CD4-positive, alpha-beta T cell treated with Interleukin-6 for 4 hours (primary cell): ENCODE measurements around the gene QRFP.

Source experiments
- DNase-seq: peaks from one replicate; pipeline ENCODE4 v3.0.0-alpha.2; 2020; ENCODE audit warnings: mixed read lengths

QRFP gene

DNA sequence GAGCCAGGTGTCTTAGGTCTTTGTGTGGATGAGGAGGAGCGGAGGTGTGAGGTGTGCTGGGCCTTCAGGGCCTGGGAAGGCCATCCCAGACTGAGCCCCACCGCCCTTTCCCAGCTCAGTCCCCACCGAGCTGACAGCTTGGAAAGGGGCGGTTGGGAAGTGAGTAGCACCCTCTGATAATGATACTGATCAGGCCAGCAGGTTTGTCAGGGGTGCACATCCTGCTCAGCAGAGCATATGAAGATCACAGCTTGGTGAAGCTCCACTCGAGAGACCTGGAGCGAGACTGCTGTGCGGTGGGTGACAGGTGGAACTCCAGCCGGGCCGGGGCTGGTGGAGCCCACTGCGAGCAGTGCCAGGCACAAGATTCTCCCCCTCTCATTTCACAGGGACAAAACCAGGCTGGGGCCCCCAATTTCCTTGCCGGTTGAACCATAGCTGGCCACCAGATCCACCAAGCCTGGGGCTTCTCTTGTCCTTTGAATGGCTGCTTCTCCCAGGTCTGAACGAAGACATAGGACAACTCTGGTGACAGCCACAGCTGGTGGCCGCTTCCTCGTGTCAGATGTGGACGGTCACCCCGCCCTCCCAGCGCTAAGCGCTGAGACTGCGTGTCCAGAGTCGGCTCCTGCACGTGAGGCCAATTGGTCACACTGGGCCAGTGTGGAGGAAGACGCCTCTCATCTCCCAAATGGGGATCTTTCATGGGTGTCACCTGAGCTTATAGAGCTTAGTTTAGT is 8.3 kb downstream of the QRFP start:
- DNase-seq, result no peak

DNA sequence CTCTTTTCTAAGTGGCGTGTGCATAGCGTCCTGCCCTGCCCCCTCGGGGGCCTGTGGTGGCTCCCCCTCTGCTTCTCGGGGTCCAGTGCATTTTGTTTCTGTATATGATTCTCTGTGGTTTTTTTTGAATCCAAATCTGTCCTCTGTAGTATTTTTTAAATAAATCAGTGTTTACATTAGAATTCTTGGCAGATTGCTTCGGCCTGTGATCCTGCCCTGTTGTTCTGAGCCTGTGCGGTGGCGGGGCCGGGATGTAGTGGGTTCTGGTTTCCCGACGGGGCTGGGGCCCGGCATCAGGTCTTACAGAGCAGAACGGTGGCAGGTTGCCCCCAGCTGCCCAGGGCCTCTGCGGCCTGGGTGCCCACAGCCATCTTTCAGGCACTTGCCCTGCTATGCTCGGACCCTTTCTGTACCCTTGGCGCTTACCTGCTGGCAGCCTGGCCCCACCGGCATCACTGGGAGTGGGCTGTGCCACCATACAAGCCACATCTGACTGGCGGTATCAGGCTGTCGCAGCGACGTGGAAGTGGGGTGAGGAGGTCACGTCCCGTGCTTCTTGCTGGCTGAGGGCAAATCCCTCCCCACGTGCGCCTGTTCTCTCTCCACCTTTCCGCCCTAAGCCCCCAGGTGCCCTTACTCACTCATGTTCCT is 9.0 kb downstream of the QRFP start:
- DNase-seq, result no peak

DNA sequence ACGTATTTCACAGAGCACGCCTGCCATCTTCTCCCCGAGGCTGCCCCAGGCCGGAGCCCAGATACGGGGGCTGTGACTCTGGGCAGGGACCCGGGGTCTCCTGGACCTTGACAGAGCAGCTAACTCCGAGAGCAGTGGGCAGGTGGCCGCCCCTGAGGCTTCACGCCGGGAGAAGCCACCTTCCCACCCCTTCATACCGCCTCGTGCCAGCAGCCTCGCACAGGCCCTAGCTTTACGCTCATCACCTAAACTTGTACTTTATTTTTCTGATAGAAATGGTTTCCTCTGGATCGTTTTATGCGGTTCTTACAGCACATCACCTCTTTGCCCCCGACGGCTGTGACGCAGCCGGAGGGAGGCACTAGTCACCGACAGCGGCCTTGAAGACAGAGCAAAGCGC is 9.6 kb downstream of the QRFP start:
- DNase-seq, result no peak

DNA sequence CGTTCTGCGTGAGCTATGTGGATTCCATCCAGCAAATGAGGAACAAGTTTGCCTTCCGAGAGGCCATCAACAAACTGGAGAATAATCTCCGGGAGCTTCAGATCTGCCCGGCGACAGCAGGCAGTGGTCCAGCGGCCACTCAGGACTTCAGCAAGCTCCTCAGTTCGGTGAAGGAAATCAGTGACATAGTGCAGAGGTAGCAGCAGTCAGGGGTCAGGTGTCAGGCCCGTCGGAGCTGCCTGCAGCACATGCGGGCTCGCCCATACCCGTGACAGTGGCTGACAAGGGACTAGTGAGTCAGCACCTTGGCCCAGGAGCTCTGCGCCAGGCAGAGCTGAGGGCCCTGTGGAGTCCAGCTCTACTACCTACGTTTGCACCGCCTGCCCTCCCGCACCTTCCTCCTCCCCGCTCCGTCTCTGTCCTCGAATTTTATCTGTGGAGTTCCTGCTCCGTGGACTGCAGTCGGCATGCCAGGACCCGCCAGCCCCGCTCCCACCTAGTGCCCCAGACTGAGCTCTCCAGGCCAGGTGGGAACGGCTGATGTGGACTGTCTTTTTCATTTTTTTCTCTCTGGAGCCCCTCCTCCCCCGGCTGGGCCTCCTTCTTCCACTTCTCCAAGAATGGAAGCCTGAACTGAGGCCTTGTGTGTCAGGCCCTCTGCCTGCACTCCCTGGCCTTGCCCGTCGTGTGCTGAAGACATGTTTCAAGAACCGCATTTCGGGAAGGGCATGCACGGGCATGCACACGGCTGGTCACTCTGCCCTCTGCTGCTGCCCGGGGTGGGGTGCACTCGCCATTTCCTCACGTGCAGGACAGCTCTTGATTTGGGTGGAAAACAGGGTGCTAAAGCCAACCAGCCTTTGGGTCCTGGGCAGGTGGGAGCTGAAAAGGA is 10.9 kb downstream of the QRFP start:
- DNase-seq, result no peak

DNA sequence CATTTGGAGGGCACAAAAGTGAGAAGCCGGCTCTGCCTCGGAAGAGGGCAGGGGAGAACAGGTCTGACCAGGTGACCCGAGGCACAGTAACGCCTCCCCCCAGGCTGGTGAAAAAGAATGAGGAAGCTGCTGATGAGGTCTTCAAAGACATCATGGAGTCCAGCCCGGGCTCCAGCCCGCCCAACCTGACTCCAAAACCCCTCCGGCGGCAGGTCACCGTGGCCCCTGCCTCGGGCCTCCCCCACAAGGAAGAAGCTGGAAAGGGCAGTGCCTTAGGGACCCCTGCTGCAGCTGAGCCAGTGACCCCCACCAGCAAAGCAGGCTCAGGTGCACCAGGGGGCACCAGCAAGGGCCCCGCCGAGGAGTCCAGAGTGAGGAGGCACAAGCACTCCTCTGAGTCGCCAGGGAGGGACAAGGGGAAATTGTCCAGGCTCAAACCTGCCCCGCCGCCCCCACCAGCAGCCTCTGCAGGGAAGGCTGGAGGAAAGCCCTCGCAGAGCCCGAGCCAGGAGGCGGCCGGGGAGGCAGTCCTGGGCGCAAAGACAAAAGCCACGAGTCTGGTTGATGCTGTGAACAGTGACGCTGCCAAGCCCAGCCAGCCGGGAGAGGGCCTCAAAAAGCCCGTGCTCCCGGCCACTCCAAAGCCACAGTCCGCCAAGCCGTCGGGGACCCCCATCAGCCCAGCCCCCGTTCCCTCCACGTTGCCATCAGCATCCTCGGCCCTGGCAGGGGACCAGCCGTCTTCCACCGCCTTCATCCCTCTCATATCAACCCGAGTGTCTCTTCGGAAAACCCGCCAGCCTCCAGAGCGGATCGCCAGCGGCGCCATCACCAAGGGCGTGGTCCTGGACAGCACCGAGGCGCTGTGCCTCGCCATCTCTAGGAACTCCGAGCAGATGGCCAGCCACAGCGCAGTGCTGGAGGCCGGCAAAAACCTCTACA is 11.8 kb downstream of the QRFP start:
- DNase-seq, result no peak

DNA sequence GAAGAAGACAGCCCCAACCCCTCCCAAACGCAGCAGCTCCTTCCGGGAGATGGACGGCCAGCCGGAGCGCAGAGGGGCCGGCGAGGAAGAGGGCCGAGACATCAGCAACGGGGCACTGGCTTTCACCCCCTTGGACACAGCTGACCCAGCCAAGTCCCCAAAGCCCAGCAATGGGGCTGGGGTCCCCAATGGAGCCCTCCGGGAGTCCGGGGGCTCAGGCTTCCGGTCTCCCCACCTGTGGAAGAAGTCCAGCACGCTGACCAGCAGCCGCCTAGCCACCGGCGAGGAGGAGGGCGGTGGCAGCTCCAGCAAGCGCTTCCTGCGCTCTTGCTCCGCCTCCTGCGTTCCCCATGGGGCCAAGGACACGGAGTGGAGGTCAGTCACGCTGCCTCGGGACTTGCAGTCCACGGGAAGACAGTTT is 12.5 kb downstream of the QRFP start:
- no peak for DNase-seq

DNA sequence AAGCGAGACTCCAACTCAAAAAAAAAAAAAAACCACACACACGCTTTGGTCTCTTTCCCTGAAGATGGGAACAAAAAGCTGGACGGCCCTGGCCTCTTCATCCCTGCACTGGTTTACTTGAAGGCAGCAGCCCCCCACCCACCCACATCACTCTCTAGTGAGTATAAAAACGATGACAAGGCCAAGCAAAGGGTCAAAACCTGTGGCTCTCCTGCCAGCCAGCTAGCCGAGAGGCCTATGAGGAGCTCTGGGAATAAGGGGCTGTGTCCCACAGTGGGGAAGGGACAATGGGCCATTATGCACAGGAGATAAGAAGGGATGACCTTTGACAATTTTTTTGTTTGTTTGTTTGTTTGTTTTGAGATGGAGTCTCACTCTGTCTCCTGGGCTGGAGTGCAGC is 13.1 kb downstream of the QRFP start:
- no peak for DNase-seq

DNA sequence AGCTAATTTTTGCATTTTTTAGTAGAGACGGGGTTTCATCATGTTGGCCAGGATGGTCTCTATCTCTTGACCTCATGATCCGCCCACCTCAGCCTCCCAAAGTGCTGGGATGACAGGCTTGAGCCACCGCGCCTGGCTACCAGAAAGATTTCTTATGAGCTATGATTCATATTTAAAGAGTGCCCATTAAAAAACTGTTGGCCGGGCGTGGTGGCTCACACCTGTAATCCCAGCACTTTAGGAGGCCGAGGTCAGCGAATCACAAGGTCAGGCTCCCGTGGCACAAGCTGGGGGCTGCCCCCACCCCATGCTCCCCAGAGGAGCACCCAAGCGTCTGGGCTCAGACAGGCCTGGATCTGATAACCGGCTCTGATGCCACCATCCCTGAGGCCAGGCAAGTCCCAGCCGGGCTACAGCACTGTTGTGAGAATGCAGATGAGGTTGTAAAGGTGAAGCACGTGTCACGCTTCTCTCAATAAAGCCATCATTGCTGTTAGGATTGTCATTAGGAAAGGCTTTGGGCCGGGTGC is 13.9 kb downstream of the QRFP start:
- DNase-seq, result no peak

DNA sequence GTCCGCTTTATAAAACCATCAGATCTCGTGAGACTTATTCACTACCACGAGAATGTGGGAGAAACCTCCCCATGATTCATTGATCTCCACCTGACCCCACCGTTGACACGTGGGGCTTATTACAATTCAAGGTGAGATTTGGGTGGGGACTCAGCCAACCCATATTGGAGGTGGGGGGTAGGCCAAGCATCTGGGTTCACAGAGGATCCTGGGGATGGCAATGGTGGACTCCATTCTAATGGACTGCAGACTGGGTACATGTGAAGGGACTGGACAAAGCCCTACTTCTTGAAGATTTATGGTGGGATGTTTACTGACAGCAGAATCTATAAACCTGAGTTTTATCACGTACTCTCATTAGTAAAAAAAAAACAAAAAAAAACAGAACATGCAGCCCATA is 15.1 kb downstream of the QRFP start:
- DNase-seq, result no peak

DNA sequence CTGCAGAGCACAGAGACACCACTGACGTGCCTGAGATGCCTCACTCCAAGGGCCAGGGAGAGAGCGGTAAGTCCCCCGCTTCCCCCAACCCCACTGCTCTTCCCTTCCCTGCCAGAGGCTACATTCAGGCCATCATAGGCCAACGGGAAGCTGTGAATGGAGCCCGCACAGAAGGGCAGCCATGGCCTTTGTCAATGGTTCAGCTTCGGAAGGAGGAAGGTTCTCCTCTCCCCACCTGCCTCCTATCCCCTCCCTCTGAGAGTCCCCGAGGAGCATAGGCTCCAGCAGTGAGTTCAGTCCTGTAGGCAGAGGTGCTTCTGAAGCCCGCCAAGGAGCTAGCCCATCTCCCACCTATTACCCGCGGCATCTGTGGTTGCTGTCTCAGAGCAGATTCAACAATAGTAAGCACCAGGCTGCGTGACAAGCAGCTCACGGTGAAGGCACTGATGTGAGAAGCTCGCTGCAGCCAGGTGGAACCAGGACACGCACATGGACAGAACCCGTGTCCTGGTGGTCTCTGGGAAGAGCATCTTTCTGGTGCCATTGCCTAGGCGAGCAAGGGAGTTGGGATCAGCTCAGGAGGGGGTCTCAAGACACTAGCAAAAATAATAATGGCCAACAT is 15.9 kb downstream of the QRFP start:
- no peak for DNase-seq

DNA sequence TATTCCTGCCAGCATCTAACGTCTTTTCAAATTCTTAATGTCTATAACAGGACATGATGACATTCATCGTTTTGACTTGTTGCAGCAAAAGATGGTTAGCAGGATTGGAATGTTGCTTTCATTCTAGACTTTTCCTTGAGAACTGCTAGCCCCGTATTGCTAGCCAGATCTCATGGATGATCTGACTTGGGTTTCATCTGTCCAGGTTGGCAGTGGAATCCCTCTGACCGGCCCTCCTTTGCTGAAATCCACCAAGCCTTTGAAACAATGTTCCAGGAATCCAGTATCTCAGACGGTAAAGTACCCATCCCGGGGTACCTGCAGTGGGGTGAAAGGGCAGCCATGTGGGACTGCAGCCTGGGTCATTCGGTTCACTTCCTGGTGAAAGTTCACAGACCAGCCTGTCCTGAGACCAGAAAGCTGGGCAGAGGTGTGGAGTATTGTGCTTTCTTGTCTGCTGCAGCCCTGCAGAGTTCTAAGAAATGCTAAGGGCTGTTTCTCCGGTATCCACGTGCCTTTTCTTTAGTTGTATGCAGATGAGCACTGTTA is 16.7 kb downstream of the QRFP start:
- no peak for DNase-seq

DNA sequence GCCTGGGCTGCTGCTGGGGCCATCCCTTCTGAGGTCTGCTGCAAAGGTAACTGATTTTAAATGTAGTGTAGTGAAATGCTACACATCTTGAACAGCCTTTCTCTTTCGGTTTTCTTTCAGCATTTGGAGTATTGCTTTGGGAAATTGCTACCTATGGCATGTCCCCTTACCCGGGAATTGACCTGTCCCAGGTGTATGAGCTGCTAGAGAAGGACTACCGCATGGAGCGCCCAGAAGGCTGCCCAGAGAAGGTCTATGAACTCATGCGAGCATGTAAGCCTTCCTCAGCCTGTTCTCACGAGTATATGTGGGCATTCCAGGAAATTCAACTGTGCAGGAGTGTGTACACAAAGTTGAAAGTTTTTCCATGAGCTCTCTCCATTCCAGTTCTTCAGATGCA is 18.3 kb downstream of the QRFP start:
- no peak for DNase-seq

DNA sequence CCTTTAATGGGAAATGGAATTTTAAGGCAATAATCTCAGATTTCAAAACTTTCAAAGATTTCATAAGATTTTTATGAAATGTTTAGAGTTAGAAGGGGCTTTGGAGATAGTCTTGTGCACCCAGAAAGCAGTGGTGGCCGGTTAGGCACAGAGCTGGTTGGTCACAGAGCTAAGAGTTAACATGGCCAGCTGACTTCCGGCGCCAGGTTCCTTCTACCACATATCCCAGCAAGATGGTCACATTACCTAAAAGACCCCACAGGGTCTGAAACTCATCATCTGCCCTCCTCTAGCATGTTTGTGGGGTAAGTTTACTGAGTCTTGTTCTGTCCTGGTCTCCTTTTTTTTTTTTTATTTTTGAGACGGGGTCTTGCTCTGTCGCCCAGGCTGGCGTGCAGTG is 19.3 kb downstream of the QRFP start:
- DNase-seq, result no peak

DNA sequence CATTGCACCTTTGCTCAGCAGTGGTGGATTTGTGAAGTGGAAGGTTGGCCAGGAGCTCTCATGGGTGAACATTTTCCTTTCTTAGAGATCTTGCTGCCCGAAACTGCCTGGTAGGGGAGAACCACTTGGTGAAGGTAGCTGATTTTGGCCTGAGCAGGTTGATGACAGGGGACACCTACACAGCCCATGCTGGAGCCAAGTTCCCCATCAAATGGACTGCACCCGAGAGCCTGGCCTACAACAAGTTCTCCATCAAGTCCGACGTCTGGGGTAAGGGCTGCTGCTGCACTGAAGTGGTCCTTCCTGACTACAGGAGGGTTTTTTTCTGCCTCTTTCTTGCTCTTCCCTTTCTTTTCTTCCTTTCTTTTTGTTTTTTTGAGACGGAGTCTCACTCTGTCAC is 21.8 kb downstream of the QRFP start:
- DNase-seq, result no peak

DNA sequence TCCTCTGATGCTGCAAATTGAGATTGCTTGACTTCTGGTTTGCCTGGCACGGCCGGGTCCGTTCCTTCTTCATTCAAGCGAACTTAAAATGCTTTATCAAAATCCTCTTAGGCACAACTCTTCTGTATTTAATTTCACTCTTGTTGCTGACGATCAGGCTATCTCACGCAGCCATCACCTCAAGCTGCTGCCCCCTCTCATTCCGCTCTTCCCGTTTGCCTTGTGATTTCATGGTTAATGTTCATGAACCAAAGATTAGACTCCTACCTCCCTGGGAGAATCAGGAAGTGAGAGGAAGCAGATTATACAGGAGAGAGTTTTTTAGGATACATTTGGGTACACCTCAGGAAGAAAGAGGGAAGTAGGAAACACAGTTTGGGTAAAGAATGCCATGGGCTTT is 22.6 kb downstream of the QRFP start:
- no peak for DNase-seq

DNA sequence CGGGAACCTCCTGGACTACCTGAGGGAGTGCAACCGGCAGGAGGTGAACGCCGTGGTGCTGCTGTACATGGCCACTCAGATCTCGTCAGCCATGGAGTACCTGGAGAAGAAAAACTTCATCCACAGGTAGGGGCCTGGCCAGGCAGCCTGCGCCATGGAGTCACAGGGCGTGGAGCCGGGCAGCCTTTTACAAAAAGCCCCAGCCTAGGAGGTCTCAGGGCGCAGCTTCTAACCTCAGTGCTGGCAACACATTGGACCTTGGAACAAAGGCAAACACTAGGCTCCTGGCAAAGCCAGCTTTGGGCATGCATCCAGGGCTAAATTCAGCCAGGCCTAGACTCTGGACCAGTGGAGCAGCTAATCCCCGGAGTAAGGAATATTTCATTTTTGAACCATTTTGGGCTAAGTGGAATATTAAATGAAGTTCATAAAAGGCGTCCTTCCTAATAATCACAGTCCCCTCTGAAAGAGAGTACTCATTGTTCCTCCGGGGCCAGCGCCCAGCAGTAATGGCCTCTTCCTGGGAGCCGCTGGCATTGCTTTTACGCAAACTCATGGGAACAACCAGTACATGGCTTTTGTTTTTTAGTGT is 23.6 kb downstream of the QRFP start:
- DNase-seq, result no peak

DNA sequence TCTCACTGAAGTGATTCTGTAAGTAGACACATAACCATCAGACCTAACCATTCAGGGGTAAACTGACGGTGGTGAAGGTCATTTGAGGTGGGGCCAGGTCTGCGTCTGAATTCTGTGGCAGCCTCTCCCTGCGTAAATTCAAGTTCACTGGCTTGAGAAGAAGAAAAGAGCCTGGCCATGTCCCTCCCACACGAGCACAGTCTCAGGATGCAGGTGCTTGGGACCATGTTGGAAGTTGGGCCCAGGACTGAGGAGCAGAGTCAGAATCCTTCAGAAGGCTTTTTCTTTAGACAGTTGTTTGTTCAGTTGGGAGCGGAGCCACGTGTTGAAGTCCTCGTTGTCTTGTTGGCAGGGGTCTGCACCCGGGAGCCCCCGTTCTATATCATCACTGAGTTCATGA is 24.1 kb downstream of the QRFP start:
- DNase-seq, result no peak

DNA sequence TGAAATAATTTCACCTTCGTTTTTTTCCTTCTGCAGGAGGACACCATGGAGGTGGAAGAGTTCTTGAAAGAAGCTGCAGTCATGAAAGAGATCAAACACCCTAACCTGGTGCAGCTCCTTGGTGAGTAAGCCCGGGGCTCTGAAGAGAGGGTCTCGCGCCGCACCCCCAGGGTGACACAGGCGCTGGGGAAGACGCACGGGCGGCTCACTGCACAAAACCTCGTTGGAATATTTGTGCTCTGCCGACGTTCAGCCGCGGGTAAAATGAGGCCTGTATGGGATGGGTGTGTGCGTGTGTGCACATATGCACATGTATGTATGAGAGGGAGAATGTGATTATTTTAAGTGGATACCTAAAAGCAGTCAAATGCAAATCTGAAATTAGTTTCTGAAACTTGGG is 24.5 kb downstream of the QRFP start:
- no peak for DNase-seq

DNA sequence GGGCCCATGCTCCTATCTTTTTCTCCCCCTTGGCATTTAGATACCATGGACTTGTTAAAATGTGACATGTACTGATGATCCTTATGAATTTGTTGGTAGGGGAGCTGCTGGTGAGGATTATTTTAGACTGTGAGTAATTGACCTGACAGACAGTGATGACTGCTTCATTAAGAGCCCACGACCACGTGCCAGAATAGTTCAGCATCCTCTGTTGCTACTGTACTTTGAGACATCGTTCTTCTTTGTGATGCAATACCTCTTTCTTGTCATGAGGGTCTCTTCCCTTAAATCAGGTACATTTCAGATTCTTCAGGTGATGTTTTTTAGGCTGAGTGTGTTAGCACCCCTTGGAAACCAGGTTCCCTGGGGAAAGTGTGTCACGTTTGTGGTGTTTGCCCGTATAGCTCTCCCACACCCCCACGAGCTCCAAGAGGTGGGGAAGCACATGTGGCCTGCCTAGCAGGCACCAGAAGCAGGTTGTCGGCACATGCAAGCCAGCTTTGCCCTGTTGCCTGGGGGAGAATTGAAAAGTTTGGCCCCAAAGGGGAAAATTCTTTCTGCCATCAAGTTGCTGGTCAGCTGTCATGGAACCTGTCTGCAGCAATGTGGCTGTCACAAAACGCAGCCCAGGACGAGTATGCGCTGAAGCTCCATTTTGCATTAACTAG is 25.1 kb downstream of the QRFP start:
- DNase-seq, result no peak
